Measurements from ENCODE around the gene FAM161A.
"Not testable (repeated sequence)": the region's sequence is repeated elsewhere in the genome, so short reads cannot be mapped to it uniquely, and the experiment has no call there.

Gene FAM161A

GRCh38 chr2:61841286-61841685 lies 12.6 kb downstream of the FAM161A start:
- no peak for DNase-seq

GRCh38 chr2:61834893-61835292 lies 19.0 kb downstream of the FAM161A start:
- no peak for DNase-seq

GRCh38 chr2:61833971-61834370 lies 19.9 kb downstream of the FAM161A start:
- DNase-seq, result no peak

GRCh38 chr2:61832183-61832841 lies 21.5 kb downstream of the FAM161A start:
- DNase-seq, result no peak

- no peak for DNase-seq
These were observed 31.6 kb downstream of the FAM161A start for GRCh38 chr2:61822255-61822654.

GRCh38 chr2:61816480-61817355 lies 37.1 kb downstream of the FAM161A start:
- DNase-seq, result no peak

- no peak for DNase-seq
These were observed 39.2 kb downstream of the FAM161A start for GRCh38 chr2:61814539-61815160.

GRCh38 chr2:61813314-61813713 lies 40.5 kb downstream of the FAM161A start:
- not testable (repeated sequence) for DNase-seq

- DNase-seq, result no peak
These were observed 42.0 kb downstream of the FAM161A start for GRCh38 chr2:61811821-61812220.

- DNase-seq, result not testable (repeated sequence)
These were observed 43.7 kb downstream of the FAM161A start for GRCh38 chr2:61810203-61810602.

GRCh38 chr2:61808693-61809092 lies 45.2 kb downstream of the FAM161A start:
- DNase-seq, result not testable (repeated sequence)

- no peak for DNase-seq
These were observed 46.7 kb downstream of the FAM161A start for GRCh38 chr2:61807036-61807757.

GRCh38 chr2:61802548-61802947 lies 51.3 kb downstream of the FAM161A start:
- no peak for DNase-seq

- DNase-seq, result no peak
These were observed 54.8 kb downstream of the FAM161A start for GRCh38 chr2:61799099-61799498.

- not testable (repeated sequence) for DNase-seq
These were observed 56.4 kb downstream of the FAM161A start for GRCh38 chr2:61797446-61797845.

- DNase-seq, result no peak
These were observed 58.5 kb downstream of the FAM161A start for GRCh38 chr2:61795408-61795807.

- peak; percentile 67 to 93 for DNase-seq
These were observed 60.4 kb downstream of the FAM161A start for GRCh38 chr2:61793389-61793836.

- no peak for DNase-seq
These were observed 61.4 kb downstream of the FAM161A start for GRCh38 chr2:61792355-61792890.

- peak; percentile 77 to 81 for DNase-seq
These were observed 63.9 kb downstream of the FAM161A start for GRCh38 chr2:61789807-61790602.

GRCh38 chr2:61787941-61788563 lies 65.8 kb downstream of the FAM161A start:
- no peak for DNase-seq

- no peak for DNase-seq
These were observed 67.0 kb downstream of the FAM161A start for GRCh38 chr2:61786876-61787275.
